ENCODE measurements around the gene EYS.

The EYS gene

DNA sequence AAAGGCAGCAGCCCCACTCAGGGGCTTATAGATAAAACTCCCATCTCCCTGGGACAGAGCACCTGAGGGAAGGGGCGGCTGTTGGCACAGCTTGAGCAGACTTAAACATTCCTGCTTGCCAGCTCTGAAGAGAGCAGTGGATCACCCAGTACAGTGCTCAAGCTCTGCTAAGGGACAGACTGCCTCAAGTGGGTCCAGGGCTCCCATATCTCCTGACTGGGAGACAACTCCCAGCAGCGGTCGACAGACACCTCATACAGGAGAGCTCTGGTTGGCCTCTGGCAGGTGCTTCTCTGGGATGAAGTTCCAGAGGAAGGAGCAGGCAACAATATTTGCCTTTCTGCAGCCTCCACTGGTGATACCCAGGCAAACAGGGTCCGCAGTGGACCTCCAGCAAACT is 810.1 kb downstream of the EYS start:
- DNase-seq (ENCODE audit: extremely low spot score, insufficient read length, low read depth) (no peak), FAIRE-seq (no peak)

- no peak for FAIRE-seq
- no peak for DNase-seq (ENCODE audit: extremely low spot score, insufficient read length, low read depth)
Measured at GRCh38 chr6:64895945-64896344, 811.1 kb downstream of the EYS start.

- DNase-seq (ENCODE audit: extremely low spot score, insufficient read length, low read depth), result no peak
- no peak for FAIRE-seq
Measured at GRCh38 chr6:64890609-64891008, 816.4 kb downstream of the EYS start.

DNA sequence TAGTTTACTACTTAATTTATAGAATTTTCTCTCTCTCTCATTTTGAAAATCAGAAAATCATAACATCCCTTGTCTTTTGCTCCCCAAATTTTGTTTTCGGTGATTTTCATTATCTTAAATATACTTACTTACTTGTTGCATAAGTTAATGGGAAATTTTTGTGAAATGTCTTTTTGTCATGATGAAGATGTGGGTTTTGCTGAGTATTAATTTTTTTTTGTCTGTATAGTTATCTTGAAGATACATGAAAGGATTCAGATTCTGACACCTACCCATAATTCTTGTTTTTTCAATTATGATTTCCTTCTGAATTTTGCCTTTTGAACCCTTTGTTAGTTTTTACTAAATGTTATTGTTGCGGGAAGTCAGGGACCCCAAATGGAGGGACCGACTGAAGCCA is 817.9 kb downstream of the EYS start:
- DNase-seq (ENCODE audit: extremely low spot score, insufficient read length, low read depth) (no peak), FAIRE-seq (no peak)

GRCh38 chr6:64874776-64875175 is 832.2 kb downstream of the EYS start:
- FAIRE-seq (no peak), DNase-seq (ENCODE audit: extremely low spot score, insufficient read length, low read depth) (no peak)

DNA sequence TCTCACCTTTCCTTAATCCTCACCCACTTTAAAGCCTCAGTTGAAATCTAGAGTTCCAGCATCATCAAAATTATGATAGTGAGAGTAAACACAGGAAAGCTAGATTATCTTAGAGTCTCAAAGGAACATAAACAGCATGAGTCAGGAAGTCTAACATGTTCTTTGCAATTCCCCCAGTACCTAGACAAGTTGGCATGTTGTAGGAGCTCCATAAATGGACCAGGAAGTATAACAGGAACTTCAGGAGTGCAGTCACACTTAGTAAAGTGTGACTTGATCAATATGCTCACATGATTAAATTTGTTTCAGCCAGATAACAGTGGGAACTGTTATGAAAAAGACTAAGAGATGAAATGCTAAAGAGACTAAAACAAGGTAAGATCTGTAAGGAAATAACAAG is 834.4 kb downstream of the EYS start:
- DNase-seq (ENCODE audit: extremely low spot score, insufficient read length, low read depth), result no peak
- FAIRE-seq, result no peak

- DNase-seq (ENCODE audit: extremely low spot score, insufficient read length, low read depth) (no peak), FAIRE-seq (no peak)
Measured at GRCh38 chr6:64861039-64861651, 845.9 kb downstream of the EYS start.

DNA sequence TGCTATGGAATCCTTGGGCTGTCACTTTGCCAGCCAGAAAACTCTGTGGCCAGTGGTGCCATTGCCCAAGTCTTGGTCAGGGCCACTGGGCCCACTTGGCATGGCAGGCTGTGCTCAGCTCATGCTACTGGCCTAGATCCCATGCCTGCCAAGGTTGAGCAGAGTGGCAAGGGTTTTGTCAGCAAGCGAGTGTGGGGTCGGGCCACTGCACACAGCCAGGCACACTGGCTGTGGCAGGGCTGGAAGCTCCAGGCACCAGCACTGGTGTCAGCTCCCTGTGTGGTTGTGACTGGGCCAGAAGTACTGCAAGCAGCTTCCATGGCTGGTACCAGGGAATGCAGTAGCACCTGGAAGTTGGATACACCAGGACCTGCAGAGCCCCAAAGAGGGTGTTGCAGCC is 846.8 kb downstream of the EYS start:
- DNase-seq (ENCODE audit: extremely low spot score, insufficient read length, low read depth) (no peak), FAIRE-seq (no peak)

- DNase-seq (ENCODE audit: extremely low spot score, insufficient read length, low read depth), result no peak
- no peak for FAIRE-seq
Measured at GRCh38 chr6:64850121-64850520, 856.9 kb downstream of the EYS start.

- DNase-seq (ENCODE audit: extremely low spot score, insufficient read length, low read depth) (no peak), FAIRE-seq (no peak)
Measured at GRCh38 chr6:64848467-64848866, 858.6 kb downstream of the EYS start.

- DNase-seq (ENCODE audit: extremely low spot score, insufficient read length, low read depth), result no peak
- FAIRE-seq, result no peak
Measured at GRCh38 chr6:64847396-64847795, 859.6 kb downstream of the EYS start.

GRCh38 chr6:64838726-64839125 is 868.3 kb downstream of the EYS start:
- FAIRE-seq (no peak), DNase-seq (ENCODE audit: extremely low spot score, insufficient read length, low read depth) (no peak)

- DNase-seq (ENCODE audit: extremely low spot score, insufficient read length, low read depth), result no peak
- no peak for FAIRE-seq
Measured at GRCh38 chr6:64831680-64832079, 875.3 kb downstream of the EYS start.

DNA sequence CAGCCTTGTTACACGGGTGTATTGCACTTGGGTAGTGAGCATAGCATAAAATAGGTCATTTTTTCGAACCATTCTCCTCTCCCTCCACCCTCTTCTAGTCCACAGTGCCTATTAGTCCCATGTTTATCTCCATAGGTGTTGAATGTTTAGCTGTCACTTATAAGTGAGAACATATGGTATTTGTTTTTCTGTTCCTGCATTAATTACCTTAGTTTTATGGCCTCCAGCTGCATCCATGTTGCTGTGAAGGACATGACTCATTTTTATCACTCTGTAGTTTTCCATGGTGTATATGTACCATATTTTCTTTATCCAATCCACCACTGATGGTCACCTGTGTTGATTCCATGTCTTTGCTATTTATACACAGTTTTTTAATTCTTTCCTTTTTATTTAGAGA is 889.5 kb downstream of the EYS start:
- FAIRE-seq, result no peak

DNA sequence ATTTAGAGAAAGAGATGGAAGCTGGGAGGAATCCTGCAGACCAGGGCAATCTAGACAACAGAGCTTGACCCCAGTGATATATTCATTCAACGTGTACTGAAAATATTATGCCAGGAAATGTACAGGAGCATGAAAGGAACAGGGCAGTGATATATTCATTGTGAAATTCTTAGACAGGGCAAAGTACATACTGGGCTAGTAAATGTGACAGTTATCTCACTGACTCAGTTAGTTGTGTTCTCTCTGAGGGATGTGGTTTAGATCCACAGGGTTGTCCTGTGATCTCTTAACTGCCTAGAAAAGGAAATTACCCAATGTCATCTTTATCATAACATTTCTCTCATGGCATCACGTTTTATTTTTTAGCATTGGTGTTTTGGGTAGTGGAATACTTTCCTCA is 891.3 kb downstream of the EYS start:
- no peak for DNase-seq (ENCODE audit: extremely low spot score, insufficient read length, low read depth)
- no peak for FAIRE-seq

More for the DNA sequence above, 889.5 kb downstream of the EYS start:
- DNase-seq (ENCODE audit: extremely low spot score, insufficient read length, low read depth), result no peak

DNA sequence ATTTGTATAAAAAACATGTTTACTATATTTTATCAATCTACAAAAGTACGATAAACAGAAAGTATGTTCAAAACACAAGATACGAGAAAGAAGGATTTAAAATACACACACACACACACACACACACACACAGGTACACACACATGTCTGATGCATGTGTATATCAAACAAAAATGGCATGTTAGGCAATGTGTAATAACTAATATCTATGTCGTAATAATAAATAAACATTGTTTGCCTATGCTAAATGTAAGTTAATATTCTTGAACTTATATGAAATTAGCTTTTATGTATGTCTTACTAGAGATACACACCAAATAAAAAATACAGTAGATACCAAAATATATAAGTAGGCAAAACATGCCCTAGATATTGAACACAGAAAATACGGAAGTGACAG is 894.9 kb downstream of the EYS start:
- FAIRE-seq, result no peak
- no peak for DNase-seq (ENCODE audit: extremely low spot score, insufficient read length, low read depth)

DNA sequence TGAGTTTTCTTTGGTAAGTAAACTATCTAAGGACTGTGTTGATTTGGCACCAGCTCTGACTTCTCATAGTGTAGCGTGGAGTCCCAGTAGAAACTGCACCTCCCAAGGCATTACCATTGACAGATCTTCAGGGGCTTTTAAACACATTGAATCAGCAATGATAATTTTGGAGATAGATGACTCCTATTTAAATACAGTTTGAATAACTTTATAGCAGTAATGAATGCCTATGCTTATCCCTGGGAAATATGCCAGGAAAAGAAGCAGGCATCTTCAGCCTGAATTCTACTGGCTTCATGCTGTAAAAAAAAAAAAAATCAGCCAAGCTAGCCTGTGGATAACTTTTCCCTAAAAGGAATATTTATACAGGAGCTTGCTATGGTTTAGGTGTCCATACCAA is 895.9 kb downstream of the EYS start:
- no peak for DNase-seq (ENCODE audit: extremely low spot score, insufficient read length, low read depth)
- FAIRE-seq, result no peak

GRCh38 chr6:64807785-64808184 is 899.2 kb downstream of the EYS start:
- no peak for DNase-seq (ENCODE audit: extremely low spot score, insufficient read length, low read depth)
- no peak for FAIRE-seq

DNA sequence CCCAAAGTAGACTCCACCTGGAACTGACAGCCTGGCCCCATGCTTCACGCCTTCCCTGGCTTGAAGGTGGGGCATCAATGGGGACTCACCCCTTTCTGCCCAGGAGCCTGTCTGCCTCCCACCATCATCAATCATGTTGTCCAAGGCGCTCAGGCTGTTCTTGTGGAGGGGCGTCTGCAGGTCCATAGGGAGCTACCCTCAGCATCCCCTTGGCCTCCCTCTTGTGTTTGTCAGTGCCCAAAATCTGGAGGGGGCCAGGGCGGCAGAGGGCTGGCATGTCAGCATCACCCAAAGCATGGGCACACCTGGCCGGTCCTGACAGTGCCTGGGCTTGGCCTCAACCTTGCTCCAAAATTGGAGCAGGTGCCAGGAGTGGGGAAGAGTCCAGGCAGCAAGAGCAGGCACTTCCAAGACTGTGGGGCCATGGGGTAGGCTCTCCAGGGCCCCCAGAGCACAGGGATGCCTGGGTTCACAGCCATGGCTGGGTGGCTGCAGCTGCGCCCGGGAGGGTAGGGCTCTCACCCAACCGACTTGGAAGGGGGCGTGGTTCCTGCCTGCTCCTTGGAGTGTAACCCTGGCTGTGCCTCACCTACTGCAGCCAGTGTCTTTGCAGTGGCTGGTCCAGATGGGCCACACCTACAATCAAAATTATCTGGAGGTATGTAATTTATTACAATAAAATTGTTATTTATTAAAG is 903.4 kb downstream of the EYS start:
- FAIRE-seq (no peak), DNase-seq (ENCODE audit: extremely low spot score, insufficient read length, low read depth) (no peak)

DNA sequence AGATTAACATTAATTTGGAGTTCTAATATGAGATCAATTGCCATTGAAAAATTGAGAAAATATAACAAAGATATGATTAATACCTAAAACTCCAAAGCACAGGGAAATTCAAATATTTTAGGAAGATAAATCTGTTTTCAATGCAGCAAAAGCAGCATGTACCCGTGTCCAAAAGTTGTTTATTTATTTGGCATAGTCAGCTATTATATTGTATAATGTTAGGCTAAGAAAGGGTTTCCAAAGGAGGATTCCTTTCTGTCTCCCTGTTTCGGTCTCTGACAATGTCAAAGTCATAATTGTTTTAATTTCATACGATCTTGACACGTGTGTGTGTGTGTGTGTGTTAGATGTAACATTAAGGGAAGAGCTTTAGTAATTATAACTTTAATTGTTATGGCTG is 914.5 kb downstream of the EYS start:
- DNase-seq (ENCODE audit: extremely low spot score, insufficient read length, low read depth) (no peak), FAIRE-seq (no peak)

GRCh38 chr6:64789476-64789875 is 917.5 kb downstream of the EYS start:
- no peak for DNase-seq (ENCODE audit: extremely low spot score, insufficient read length, low read depth)
- no peak for FAIRE-seq

DNA sequence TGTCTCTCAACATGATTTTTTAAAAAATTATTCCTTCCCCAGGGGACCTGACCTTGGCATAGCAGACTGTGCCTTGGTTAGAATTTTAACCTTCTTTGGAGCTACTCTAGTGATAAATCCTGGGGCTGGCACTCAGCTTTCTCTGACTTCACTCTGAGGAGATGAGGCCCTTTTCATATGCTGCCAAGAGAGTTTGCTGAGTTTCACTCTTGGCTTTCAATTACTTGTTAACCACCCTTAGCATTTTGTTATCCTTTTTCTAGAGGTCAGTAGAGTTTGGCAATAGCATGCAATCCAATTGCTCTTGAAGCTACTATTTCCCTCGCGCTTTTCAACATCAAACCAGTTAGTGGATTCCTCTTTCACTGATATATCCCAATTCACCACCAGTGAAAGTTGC is 920.3 kb downstream of the EYS start:
- no peak for FAIRE-seq
- DNase-seq (ENCODE audit: extremely low spot score, insufficient read length, low read depth), result no peak

Measured in GM18507 (cell line).